ENCODE measurements around the gene SNORC. TPM values are rescaled to one million over a fixed set of nuclear protein-coding genes. Genes with fewer than 3 reads are reported as not detected.

Gene SNORC
- total and polyA plus RNA-seq, 2 of the 4 experiments (the other 2 are of a cell fraction) = under 0.01 to 0.67 TPM

GRCh38 chr2:232888099-232888836, 18.2 kb downstream of the SNORC start:
- Histone ChIP-seq H2BK20ac (ENCODE audit: low read depth, low read length) (no peak overlapping the region), H3K9me1 (ENCODE audit: insufficient read depth, low read length) (peaks cover 10% of the 10 kb centered on the region; the same call in 1 of the 2 replicates), H2BK120ac (ENCODE audit: low read depth, low read length) (no peak overlapping the region), H3K4me1 (ENCODE audit: control insufficient read depth, insufficient read depth, low read length) (peaks cover 1% of the 10 kb centered on the region; the same call in 1 of the 2 replicates), H2AK5ac (ENCODE audit: low read depth, low read length) (no peak overlapping the region), H3K9me3 (ENCODE audit: control insufficient read depth, insufficient read depth, low read length) (no peaks in the 10 kb centered on the region), H3K18ac (ENCODE audit: low read depth, low read length) (no peak overlapping the region), H3K4me3 (ENCODE audit: insufficient read depth, low read depth, low read length) (no peak overlapping the region), H3K79me1 (ENCODE audit: low read depth in 1 of 2, low read length in 2 of 2) (no peaks in the 10 kb centered on the region), H4K20me1 (ENCODE audit: insufficient read depth, low read length) (no peaks in the 10 kb centered on the region), H4K8ac (ENCODE audit: low read depth in 2 of 2, low read length in 2 of 2) (no peak overlapping the region), H3K4me2 (ENCODE audit: low read depth, low read length) (no peak overlapping the region), H4K5ac (ENCODE audit: low read depth, low read length) (no peak overlapping the region), H4K91ac (ENCODE audit: insufficient read depth, low read depth, low read length) (no peak overlapping the region), H3K14ac (replicated peaks; ENCODE audit: low read depth, low read length) (no peak overlapping the region), H3K56ac (ENCODE audit: extremely low read depth, insufficient read depth, low read length) (no peak overlapping the region), H3K23ac (ENCODE audit: low read depth, low read length) (no peak overlapping the region), H2BK15ac (ENCODE audit: low read depth, low read length) (no peak overlapping the region), H3K4ac (ENCODE audit: low read depth, low read length) (no peak overlapping the region), H3K36me3 (ENCODE audit: control insufficient read depth, insufficient read depth, low read length) (no peaks in the 10 kb centered on the region), H3K9ac (ENCODE audit: low read depth, low read length) (no peak overlapping the region), H3K27ac (ENCODE audit: insufficient read depth, low read length) (no peak overlapping the region), H2AK9ac (replicated peaks; ENCODE audit: low read depth, low read length, poor library complexity) (no peak overlapping the region), H2BK5ac (ENCODE audit: low read depth, low read length, poor library complexity, severe bottlenecking) (no peak overlapping the region), H3K27me3 (ENCODE audit: control insufficient read depth, insufficient read depth, low read length) (peaks cover 6% of the 10 kb centered on the region; the same call in 1 of the 2 replicates), H2AFZ (replicated peaks; ENCODE audit: low read length, poor library complexity) (peak overlapping the region; percentile 44)
- dilution Hi-C loops (cut with HindIII; ENCODE audit: low sequenced_read_pairs, unreplicated experiment) = no loop called here
- ATAC-seq (ENCODE audit: low read depth) (no peak), DNase-seq (no peak)
- intact Hi-C loops (cut with micrococcal nuclease) = no loop called here
- no peak for TF ChIP-seq SMC3 (IDR thresholded peaks at IDR 0.05; ENCODE audit: low read depth, low read length)
- 86% methylated on average over 13 of the region's 21 CpGs; no CpG with 5 or more reads in 1 of the 2 experiments for WGBS, 2 experiments (ENCODE audit: extremely low coverage in 2 of 2, insufficient read length in 1 of 2)
- no TSS peak for BruUV-seq (replicated peaks)
- ChIA-PET CTCF (no interaction called here), POLR2A (ENCODE audit: unreplicated experiment) (no interaction called here)
- in situ Hi-C loops (cut with MboI; ENCODE audit: low sequenced_read_pairs) = no loop called here
